A673 (cell line): ENCODE data around the gene RIT1. TPM values are rescaled to one million over a fixed set of nuclear protein-coding genes. Genes with fewer than 3 reads are reported as not detected.

Experiments
- BruUV-seq: library from RNA; stranded (reverse); fragments of 400-500 nt; replicated peaks from 2 replicates; lab custom pipeline; 2021; lab: Mats Ljungman, UMichigan
- CTCF ChIA-PET: fragments of 300-600 bp; sonication (Branson Sonifier 250); formaldehyde crosslinking; loops from one replicate; lab custom pipeline; 2022; ENCODE audit warnings: antibody characterized with exemption; lab: Charles Lee
- POLR2A ChIA-PET: fragments of 300-600 bp; sonication (Branson Sonifier 250); formaldehyde crosslinking; loops from one replicate; lab custom pipeline; 2022; ENCODE audit warnings: antibody characterized with exemption; ENCODE audit not compliant: low non-redundant PET; lab: Charles Lee
- DNase-seq: peaks from one replicate; pipeline ENCODE4 v3.0.0-alpha.2; 2015; ENCODE audit warnings: low spot score
- H3K27ac ChIP-seq: fragments of 200-600 bp; sonication (generic); 2 replicates; pipeline ENCODE4 v1.5.1; 2016; ENCODE audit warnings: mixed run types, low read depth, mild to moderate bottlenecking, mixed read lengths, antibody characterized with exemption, low read length; ENCODE audit not compliant: poor library complexity, severe bottlenecking
- H3K27me3 ChIP-seq: fragments of 200-600 bp; sonication (generic); replicated peaks from 2 replicates; pipeline ENCODE4 v1.6.1; 2017; ENCODE audit warnings: mixed run types, low read depth, mild to moderate bottlenecking, mixed read lengths, antibody characterized with exemption, low read length; ENCODE audit not compliant: insufficient read depth, poor library complexity
- H3K36me3 ChIP-seq: fragments of 200-600 bp; sonication (generic); 2 replicates; pipeline ENCODE4 v1.6.1; 2016; ENCODE audit warnings: mixed run types, mild to moderate bottlenecking, mixed read lengths, antibody characterized with exemption, low read length; ENCODE audit not compliant: insufficient read depth, poor library complexity, severe bottlenecking
- H3K4me1 ChIP-seq: fragments of 200-600 bp; sonication (generic); 2 replicates; pipeline ENCODE4 v1.6.1; 2017; ENCODE audit warnings: mixed run types, mild to moderate bottlenecking, mixed read lengths, antibody characterized with exemption, low read length; ENCODE audit not compliant: insufficient read depth, poor library complexity, severe bottlenecking
- H3K4me3 ChIP-seq: fragments of 200-600 bp; sonication (generic); 2 replicates; pipeline ENCODE4 v1.5.1; 2016; ENCODE audit warnings: low read depth, mixed run types, mild to moderate bottlenecking, mixed read lengths, low read length; ENCODE audit not compliant: poor library complexity, severe bottlenecking
- H3K9me3 ChIP-seq: fragments of 200-600 bp; sonication (generic); 2 replicates; pipeline ENCODE4 v1.6.1; 2016; ENCODE audit warnings: mixed run types, low read depth, mild to moderate bottlenecking, mixed read lengths, antibody characterized with exemption, low read length; ENCODE audit not compliant: poor library complexity, severe bottlenecking
- EZH2 ChIP-seq: fragments of 200-600 bp; sonication (generic); IDR thresholded peaks from 2 replicates; pipeline ENCODE4 v1.6.1; 2017; ENCODE audit warnings: borderline replicate concordance, low read depth, mild to moderate bottlenecking, mixed read lengths, antibody characterized with exemption, low read length; ENCODE audit not compliant: poor library complexity, severe bottlenecking
- intact Hi-C: fragments of 100-400 bp; cut with micrococcal nuclease; formaldehyde crosslinking; loops from one replicate; pipeline ENCODE4 v1.10.0; 2022; ENCODE audit not compliant: unreplicated experiment
- total RNA-seq: library from RNA; stranded (reverse); gene quantifications from 2 replicates; pipeline ENCODE4 v1.2.3, GENCODE V29; 2021
- TF ChIP-seq, protein P1 (sequence below): fragments of 300-800, 200-600 bp; sonication (generic); conservative IDR thresholded peaks from 2 replicates; pipeline ENCODE4 v1.5.1; 2017; ENCODE audit warnings: low read depth, mild to moderate bottlenecking, antibody characterized with exemption, low read length, moderate library complexity, mixed read lengths

The RIT1 gene
- total RNA-seq, 1 experiment from 2014 or later = 27.5 TPM

- intact Hi-C loops = no loop called here
- ChIA-PET POLR2A (no interaction called here), CTCF (no interaction called here)
- Histone ChIP-seq H3K4me3 (no peak overlapping the region), H3K27me3 (no peaks in the 10 kb centered on the region), H3K36me3 (no peaks in the 10 kb centered on the region), H3K27ac (no peak overlapping the region), H3K4me1 (peaks cover 8% of the 10 kb centered on the region), H3K9me3 (no peaks in the 10 kb centered on the region)
- TF ChIP-seq EZH2 = no peak
- TF ChIP-seq, protein P1, sequence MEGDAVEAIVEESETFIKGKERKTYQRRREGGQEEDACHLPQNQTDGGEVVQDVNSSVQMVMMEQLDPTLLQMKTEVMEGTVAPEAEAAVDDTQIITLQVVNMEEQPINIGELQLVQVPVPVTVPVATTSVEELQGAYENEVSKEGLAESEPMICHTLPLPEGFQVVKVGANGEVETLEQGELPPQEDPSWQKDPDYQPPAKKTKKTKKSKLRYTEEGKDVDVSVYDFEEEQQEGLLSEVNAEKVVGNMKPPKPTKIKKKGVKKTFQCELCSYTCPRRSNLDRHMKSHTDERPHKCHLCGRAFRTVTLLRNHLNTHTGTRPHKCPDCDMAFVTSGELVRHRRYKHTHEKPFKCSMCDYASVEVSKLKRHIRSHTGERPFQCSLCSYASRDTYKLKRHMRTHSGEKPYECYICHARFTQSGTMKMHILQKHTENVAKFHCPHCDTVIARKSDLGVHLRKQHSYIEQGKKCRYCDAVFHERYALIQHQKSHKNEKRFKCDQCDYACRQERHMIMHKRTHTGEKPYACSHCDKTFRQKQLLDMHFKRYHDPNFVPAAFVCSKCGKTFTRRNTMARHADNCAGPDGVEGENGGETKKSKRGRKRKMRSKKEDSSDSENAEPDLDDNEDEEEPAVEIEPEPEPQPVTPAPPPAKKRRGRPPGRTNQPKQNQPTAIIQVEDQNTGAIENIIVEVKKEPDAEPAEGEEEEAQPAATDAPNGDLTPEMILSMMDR = no peak
- DNase-seq = no peak
- BruUV-seq = no TSS peak
Measured at GRCh38 chr1:155867766-155868165, 43.4 kb downstream of the RIT1 start.

DNA sequence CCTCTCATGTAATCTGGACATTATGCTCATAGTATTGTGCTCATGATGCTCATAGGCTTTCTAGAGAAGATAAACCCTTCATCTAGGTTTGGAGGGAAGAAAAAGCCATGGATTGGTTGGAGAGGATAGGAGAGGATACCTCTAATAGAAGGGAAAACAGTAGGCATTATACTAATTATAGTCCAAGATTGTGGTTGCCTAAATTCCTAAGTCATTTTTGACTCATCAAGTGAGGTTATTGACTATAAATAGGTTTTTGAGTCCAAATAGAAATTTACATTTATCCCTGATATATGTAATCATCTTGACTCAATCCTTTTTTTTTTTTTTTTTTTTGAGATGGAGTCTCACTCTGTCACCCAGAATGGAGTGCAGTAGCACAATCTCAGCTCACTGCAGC lies 46.8 kb downstream of the RIT1 start:
- no TSS peak for BruUV-seq
- DNase-seq = no peak
- POLR2A ChIA-PET = no interaction called here

DNA sequence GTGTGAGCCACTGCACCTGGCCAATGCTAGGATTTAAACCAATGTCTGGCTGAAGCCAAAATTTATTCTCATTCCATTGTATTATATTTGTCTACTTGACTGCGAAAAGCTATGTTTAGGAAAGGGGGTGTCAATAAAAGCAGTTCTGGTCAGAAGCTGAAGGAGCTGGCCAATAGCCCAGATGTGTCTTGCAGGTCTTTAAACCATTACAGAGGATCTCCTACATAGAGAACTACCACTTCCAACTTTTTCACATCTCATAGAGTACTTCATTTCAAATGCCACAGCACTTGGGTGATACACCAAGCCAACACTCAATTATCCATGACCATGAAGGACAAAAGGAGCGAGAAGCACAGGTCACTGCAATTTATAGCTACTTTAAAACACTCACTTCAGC lies 49.3 kb downstream of the RIT1 start:
- intact Hi-C loops = no loop called here
- H3K9me3 ChIP-seq = no peaks in the 10 kb centered on the region
- H3K4me3 ChIP-seq = no peak overlapping the region
- no peaks in the 10 kb centered on the region for H3K27me3 ChIP-seq
- DNase-seq = no peak
- POLR2A ChIA-PET = no interaction called here
- no peak overlapping the region for H3K27ac ChIP-seq
- TF ChIP-seq, protein P1 = no peak
- no peak for TF ChIP-seq EZH2
- CTCF ChIA-PET = no interaction called here
- BruUV-seq = no TSS peak
- H3K4me1 ChIP-seq = peaks cover 6% of the 10 kb centered on the region
- no peaks in the 10 kb centered on the region for H3K36me3 ChIP-seq

More for the DNA sequence above, 46.8 kb downstream of the RIT1 start:
- Histone ChIP-seq H3K4me1 (peaks cover 6% of the 10 kb centered on the region), H3K9me3 (no peaks in the 10 kb centered on the region), H3K27ac (no peak overlapping the region), H3K4me3 (no peak overlapping the region), H3K36me3 (no peaks in the 10 kb centered on the region), H3K27me3 (no peaks in the 10 kb centered on the region)
- CTCF ChIA-PET = no interaction called here
- no peak for TF ChIP-seq EZH2
- TF ChIP-seq, protein P1 = no peak
- intact Hi-C loops = no loop called here
